HepG2 (cell line): ENCODE data around the gene AADAT.

Source experiments
- ASH2L ChIP-seq: fragments of 300-600, 200-600 bp; sonication (generic); IDR thresholded peaks from 2 replicates; pipeline ENCODE4 v1.7.0; 2017; ENCODE audit warnings: low read depth, mild to moderate bottlenecking, moderate library complexity, mixed read lengths, low read length; ENCODE audit not compliant: insufficient read length
- CCAR2 ChIP-seq: fragments of 200-400 bp; formaldehyde crosslinking; optimal IDR thresholded peaks from 2 replicates; pipeline ENCODE3; 2018; ENCODE audit warnings: low read depth, mild to moderate bottlenecking, low read length, moderate library complexity
- EZH2 ChIP-seq: conservative IDR thresholded peaks from 2 replicates; pipeline ENCODE4 v1.6.1; 2012; ENCODE audit warnings: mild to moderate bottlenecking, low read depth, low read length, moderate library complexity
- NRL ChIP-seq: sonication (generic); formaldehyde crosslinking; IDR thresholded peaks from 2 replicates; pipeline ENCODE4 v1.5.0; 2020; ENCODE audit warnings: missing genetic modification reagents, mild to moderate bottlenecking, moderate library complexity, borderline replicate concordance
- PHF21A ChIP-seq: sonication (generic); formaldehyde crosslinking; IDR thresholded peaks from 2 replicates; pipeline ENCODE4 v1.5.0; 2020; ENCODE audit warnings: mild to moderate bottlenecking, missing genetic modification reagents
- POLR2AphosphoS5 ChIP-seq: IDR thresholded peaks from 2 replicates; pipeline ENCODE4 v1.6.1; 2012; ENCODE audit warnings: low read depth, low read length
- SETDB1 ChIP-seq: sonication (generic); formaldehyde crosslinking; IDR thresholded peaks from 2 replicates; pipeline ENCODE4 v1.5.1; 2020; ENCODE audit warnings: missing genetic modification reagents, mild to moderate bottlenecking, borderline replicate concordance
- ZSCAN25 ChIP-seq: sonication (generic); formaldehyde crosslinking; IDR thresholded peaks from 2 replicates; pipeline ENCODE4 v1.8.0; 2022; ENCODE audit warnings: mild to moderate bottlenecking, missing genetic modification reagents
- TF ChIP-seq, protein P1 (sequence below): sonication (generic); formaldehyde crosslinking; IDR thresholded peaks from 2 replicates; pipeline ENCODE4 v1.4.0; 2020; ENCODE audit warnings: missing genetic modification reagents, mild to moderate bottlenecking, borderline replicate concordance
- TF ChIP-seq, protein P2 (sequence below): sonication (generic); formaldehyde crosslinking; IDR thresholded peaks from 2 replicates; pipeline ENCODE4 v1.8.1; 2023; ENCODE audit warnings: missing genetic modification reagents, mild to moderate bottlenecking, borderline replicate concordance
- TF ChIP-seq, protein P3 (sequence below): sonication (generic); formaldehyde crosslinking; IDR thresholded peaks from 2 replicates; pipeline ENCODE4 v1.5.0; 2020; ENCODE audit warnings: mild to moderate bottlenecking, missing genetic modification reagents
- TF ChIP-seq, protein P4 (sequence below): sonication (generic); formaldehyde crosslinking; IDR thresholded peaks from 2 replicates; pipeline ENCODE4 v1.4.0; 2020; ENCODE audit warnings: missing genetic modification reagents
- TF ChIP-seq, protein P5 (sequence below): IDR thresholded peaks from 2 replicates; pipeline ENCODE4 v1.6.1; 2016; ENCODE audit warnings: low read depth, borderline replicate concordance

DNA sequence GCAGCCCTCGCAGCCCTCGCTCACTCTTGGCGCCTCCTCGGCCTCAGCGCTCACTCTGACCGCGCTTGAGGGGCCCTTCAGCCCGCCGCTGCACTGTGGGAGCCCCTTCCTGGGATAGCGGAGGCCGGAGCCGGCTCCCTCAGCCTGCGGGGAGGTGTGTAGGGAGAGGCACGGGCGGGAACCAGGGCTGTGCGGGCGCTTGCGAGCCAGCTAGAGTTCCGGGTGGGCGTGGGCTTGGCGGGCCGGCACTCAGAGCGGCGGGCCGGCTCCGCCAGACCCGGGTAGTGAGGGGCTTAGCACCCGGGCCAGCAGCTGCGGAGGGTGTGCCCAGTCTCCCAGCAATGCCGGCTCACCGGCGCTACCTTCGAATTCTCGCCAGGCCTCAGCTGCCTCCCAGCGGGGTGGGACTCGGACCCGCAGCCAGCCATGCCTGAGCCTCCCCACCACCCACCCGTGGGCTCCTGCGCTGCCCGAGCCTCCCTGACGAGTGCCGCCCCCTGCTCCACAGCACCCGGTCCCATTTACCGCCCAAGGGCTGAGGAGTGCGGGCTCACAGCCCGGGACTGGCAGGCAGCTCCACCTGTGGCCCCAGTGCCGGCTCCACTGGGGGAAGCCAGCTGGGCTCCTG lies 1.4 kb upstream of the AADAT start:
- TF ChIP-seq, protein P1, sequence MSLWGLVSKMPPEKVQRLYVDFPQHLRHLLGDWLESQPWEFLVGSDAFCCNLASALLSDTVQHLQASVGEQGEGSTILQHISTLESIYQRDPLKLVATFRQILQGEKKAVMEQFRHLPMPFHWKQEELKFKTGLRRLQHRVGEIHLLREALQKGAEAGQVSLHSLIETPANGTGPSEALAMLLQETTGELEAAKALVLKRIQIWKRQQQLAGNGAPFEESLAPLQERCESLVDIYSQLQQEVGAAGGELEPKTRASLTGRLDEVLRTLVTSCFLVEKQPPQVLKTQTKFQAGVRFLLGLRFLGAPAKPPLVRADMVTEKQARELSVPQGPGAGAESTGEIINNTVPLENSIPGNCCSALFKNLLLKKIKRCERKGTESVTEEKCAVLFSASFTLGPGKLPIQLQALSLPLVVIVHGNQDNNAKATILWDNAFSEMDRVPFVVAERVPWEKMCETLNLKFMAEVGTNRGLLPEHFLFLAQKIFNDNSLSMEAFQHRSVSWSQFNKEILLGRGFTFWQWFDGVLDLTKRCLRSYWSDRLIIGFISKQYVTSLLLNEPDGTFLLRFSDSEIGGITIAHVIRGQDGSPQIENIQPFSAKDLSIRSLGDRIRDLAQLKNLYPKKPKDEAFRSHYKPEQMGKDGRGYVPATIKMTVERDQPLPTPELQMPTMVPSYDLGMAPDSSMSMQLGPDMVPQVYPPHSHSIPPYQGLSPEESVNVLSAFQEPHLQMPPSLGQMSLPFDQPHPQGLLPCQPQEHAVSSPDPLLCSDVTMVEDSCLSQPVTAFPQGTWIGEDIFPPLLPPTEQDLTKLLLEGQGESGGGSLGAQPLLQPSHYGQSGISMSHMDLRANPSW (CRISPR knock-in tag) = no peak
- TF ChIP-seq NRL (no peak), ASH2L (no peak), POLR2AphosphoS5 (no peak), EZH2 (no peak), SETDB1 (no peak), ZSCAN25 (no peak), PHF21A (CRISPR knock-in tag) (no peak), CCAR2 (no peak)
- TF ChIP-seq, protein P2, sequence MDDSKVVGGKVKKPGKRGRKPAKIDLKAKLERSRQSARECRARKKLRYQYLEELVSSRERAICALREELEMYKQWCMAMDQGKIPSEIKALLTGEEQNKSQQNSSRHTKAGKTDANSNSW (CRISPR knock-in tag) = no peak
- TF ChIP-seq, protein P3, sequence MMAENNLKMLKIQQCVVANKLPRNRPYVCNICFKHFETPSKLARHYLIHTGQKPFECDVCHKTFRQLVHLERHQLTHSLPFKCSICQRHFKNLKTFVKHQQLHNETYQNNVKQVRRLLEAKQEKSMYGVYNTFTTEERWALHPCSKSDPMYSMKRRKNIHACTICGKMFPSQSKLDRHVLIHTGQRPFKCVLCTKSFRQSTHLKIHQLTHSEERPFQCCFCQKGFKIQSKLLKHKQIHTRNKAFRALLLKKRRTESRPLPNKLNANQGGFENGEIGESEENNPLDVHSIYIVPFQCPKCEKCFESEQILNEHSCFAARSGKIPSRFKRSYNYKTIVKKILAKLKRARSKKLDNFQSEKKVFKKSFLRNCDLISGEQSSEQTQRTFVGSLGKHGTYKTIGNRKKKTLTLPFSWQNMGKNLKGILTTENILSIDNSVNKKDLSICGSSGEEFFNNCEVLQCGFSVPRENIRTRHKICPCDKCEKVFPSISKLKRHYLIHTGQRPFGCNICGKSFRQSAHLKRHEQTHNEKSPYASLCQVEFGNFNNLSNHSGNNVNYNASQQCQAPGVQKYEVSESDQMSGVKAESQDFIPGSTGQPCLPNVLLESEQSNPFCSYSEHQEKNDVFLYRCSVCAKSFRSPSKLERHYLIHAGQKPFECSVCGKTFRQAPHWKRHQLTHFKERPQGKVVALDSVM (CRISPR knock-in tag) = no peak
- TF ChIP-seq, protein P4, sequence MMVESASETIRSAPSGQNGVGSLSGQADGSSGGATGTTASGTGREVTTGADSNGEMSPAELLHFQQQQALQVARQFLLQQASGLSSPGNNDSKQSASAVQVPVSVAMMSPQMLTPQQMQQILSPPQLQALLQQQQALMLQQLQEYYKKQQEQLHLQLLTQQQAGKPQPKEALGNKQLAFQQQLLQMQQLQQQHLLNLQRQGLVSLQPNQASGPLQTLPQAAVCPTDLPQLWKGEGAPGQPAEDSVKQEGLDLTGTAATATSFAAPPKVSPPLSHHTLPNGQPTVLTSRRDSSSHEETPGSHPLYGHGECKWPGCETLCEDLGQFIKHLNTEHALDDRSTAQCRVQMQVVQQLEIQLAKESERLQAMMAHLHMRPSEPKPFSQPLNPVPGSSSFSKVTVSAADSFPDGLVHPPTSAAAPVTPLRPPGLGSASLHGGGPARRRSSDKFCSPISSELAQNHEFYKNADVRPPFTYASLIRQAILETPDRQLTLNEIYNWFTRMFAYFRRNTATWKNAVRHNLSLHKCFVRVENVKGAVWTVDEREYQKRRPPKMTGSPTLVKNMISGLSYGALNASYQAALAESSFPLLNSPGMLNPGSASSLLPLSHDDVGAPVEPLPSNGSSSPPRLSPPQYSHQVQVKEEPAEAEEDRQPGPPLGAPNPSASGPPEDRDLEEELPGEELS = no peak
- TF ChIP-seq, protein P5, sequence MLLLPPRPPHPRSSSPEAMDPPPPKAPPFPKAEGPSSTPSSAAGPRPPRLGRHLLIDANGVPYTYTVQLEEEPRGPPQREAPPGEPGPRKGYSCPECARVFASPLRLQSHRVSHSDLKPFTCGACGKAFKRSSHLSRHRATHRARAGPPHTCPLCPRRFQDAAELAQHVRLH = no peak
